ENCODE data around the gene PDGFD. TPM values are rescaled to one million over a fixed set of nuclear protein-coding genes. Genes with fewer than 3 reads are reported as not detected.
A peak's percentile ranks its signal among the peaks of the same experiment; 100 is the strongest.

PDGFD gene
- polyA plus RNA-seq, 1 donor = 18.1 TPM

DNA sequence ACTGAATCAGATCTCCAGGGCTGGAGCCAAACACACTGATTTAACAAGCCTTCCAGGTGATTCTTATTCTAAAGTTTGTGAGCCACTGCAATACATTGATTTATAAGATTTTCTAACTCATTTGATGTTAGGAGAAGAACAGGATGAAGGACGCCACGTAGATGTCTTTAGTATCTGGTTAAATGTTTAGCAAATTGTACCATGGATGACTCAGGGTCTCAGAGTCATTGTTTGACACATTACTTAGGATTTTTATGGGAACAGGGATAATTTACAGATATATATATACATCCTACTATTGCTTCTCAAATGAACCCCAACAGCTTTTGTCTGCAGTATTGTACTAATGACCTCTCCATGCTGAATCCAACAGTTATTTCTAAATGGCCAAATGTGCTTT lies 270.6 kb downstream of the PDGFD start:
- DNase-seq = no peak
- Histone ChIP-seq H3K4me3 (ENCODE audit: low read length) (no peak overlapping the region), H3K27ac (ENCODE audit: low read length) (no peak overlapping the region), H3K9me3 (ENCODE audit: control insufficient read depth, low read depth, low read length) (no peaks in the 10 kb centered on the region), H3K36me3 (ENCODE audit: control insufficient read depth, insufficient read depth, low read length) (no peaks in the 10 kb centered on the region), H3K27me3 (ENCODE audit: control insufficient read depth, insufficient read depth, low read length) (no peaks in the 10 kb centered on the region), H3K4me1 (ENCODE audit: control insufficient read depth, insufficient read depth, low read length) (no peaks in the 10 kb centered on the region)
- WGBS (ENCODE audit: insufficient coverage, low lambda C conversion rate) = no CpG with 5 or more reads among the region's 2 CpGs

DNA sequence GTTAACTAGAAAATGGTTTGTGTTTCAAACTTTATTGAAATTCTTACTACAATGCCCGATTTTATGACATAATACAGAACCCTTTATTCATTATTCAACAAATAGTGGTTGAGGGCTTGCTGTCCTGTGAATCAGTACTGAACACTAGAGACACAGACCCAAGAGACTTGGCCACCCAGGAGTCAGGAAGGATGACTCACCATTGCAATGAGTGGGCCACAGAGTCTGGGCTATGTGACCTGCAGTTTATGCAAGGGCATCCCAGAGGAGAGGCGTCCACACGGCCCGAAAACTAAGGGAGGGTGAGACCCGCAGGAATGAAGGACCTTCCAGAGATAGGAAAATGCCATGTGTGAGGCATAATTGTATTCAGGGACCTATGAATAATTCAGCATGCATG lies 271.3 kb downstream of the PDGFD start:
- Histone ChIP-seq H3K4me3 (ENCODE audit: low read length) (no peak overlapping the region), H3K4me1 (ENCODE audit: control insufficient read depth, insufficient read depth, low read length) (no peaks in the 10 kb centered on the region), H3K27ac (ENCODE audit: low read length) (no peak overlapping the region), H3K36me3 (ENCODE audit: control insufficient read depth, insufficient read depth, low read length) (no peaks in the 10 kb centered on the region), H3K9me3 (ENCODE audit: control insufficient read depth, low read depth, low read length) (no peaks in the 10 kb centered on the region), H3K27me3 (ENCODE audit: control insufficient read depth, insufficient read depth, low read length) (no peaks in the 10 kb centered on the region)
- DNase-seq = no peak
- WGBS (ENCODE audit: insufficient coverage, low lambda C conversion rate) = 80% methylated on average over 1 of the region's 5 CpGs

DNA sequence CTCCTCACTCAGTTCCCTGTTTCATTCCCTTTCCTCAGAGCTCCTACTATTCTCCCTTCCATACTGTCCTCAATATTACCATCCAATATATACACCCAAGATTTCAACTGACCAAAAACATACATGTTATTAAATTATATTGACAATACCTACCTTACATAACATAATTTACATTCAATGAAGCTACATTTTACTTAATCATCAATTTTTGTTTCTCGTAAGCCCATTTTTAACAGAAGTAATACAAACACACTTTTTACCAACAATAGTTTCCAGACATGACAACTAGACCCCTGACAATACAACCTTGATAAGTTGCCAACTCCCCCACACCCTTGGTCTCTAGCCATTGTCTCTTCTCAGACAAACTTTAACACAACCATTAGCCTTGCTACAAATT lies 273.3 kb downstream of the PDGFD start:
- WGBS (ENCODE audit: insufficient coverage, low lambda C conversion rate) = 100% methylated on average over 1 of the region's 1 CpG
- Histone ChIP-seq H3K27ac (ENCODE audit: low read length) (no peak overlapping the region), H3K9me3 (ENCODE audit: control insufficient read depth, low read depth, low read length) (no peaks in the 10 kb centered on the region), H3K4me1 (ENCODE audit: control insufficient read depth, insufficient read depth, low read length) (no peaks in the 10 kb centered on the region), H3K27me3 (ENCODE audit: control insufficient read depth, insufficient read depth, low read length) (no peaks in the 10 kb centered on the region), H3K36me3 (ENCODE audit: control insufficient read depth, insufficient read depth, low read length) (no peaks in the 10 kb centered on the region), H3K4me3 (ENCODE audit: low read length) (no peak overlapping the region)
- no peak for DNase-seq

DNA sequence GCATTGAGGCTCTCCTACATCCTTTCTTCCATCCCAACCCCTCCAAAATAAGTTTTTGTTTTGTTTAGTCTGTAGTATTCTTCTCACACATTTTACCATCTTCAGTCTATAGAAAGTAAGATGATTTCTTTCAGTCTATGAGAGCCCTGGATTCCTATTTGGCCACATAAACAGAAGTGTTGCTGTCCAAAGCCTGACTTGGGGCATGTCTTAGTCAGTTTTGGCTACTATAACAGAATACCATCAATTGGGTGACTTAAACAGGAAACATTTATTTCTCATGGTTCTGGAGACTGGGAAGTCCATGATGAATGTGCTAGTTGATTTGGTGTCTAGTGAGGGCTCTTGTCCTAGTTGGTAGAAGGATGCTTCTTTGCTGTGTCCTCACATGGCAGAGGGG lies 274.3 kb downstream of the PDGFD start:
- DNase-seq = no peak
- H3K4me1 ChIP-seq (ENCODE audit: control insufficient read depth, insufficient read depth, low read length) = no peaks in the 10 kb centered on the region
- no peak overlapping the region for H3K27ac ChIP-seq (ENCODE audit: low read length)
- no peak overlapping the region for H3K4me3 ChIP-seq (ENCODE audit: low read length)
- H3K36me3 ChIP-seq (ENCODE audit: control insufficient read depth, insufficient read depth, low read length) = no peaks in the 10 kb centered on the region
- no peaks in the 10 kb centered on the region for H3K27me3 ChIP-seq (ENCODE audit: control insufficient read depth, insufficient read depth, low read length)
- H3K9me3 ChIP-seq (ENCODE audit: control insufficient read depth, low read depth, low read length) = no peaks in the 10 kb centered on the region

DNA sequence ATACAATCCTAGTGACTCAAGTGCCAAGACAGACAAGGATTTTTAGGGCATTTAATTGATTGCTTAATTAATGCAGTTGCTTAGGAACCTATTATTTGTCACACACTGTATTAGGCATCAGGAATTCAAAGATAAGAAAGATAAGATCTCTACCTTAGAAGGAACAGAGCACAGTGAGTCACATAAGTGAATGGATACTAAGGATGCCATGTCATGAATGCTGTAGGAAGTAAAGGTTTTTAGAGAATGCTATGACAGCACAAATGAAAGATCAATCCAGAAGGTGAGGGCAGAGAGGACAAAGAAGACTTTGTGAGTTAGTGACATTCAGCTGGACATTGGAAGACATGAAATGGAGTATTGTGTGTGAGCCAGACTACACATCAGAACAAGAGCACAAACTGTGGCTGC lies 275.4 kb downstream of the PDGFD start:
- Histone ChIP-seq H3K27ac (ENCODE audit: low read length) (no peak overlapping the region), H3K27me3 (ENCODE audit: control insufficient read depth, insufficient read depth, low read length) (no peaks in the 10 kb centered on the region), H3K4me3 (ENCODE audit: low read length) (no peak overlapping the region), H3K4me1 (ENCODE audit: control insufficient read depth, insufficient read depth, low read length) (no peaks in the 10 kb centered on the region), H3K9me3 (ENCODE audit: control insufficient read depth, low read depth, low read length) (no peaks in the 10 kb centered on the region), H3K36me3 (ENCODE audit: control insufficient read depth, insufficient read depth, low read length) (no peaks in the 10 kb centered on the region)
- DNase-seq = no peak

DNA sequence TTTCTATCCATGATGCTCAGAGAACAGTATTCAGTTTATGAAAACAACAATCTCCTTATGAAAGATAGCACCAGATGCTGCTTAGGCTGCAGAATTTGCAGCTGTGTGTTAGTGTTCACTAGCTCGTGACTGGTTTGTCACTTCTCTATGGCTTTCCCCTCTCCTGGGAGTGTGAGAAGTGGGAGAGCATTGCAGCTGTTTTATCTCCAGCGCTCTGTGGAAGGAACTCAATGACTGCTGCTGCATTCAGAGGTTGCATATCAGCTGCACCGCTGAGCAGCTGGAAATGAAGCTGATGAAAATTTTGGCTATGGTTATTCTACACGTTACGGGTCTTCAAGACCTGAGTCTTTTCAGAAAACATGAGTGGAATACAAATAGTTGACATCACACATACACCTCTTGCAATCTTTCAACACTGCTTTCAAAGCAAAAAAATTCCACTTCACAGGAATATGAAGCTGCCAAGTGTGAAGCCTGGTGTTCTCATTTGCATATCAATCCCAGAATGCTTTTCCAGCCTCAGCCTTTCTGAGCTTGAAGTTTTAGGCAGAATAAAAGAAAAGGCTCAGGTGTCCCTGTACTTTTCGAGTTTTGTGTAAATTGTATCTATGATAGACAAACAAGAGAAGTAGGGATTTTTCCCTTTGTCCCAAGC lies 276.8 kb downstream of the PDGFD start:
- Histone ChIP-seq H3K4me1 (ENCODE audit: control insufficient read depth, insufficient read depth, low read length) (no peaks in the 10 kb centered on the region), H3K36me3 (ENCODE audit: control insufficient read depth, insufficient read depth, low read length) (no peaks in the 10 kb centered on the region), H3K27me3 (ENCODE audit: control insufficient read depth, insufficient read depth, low read length) (no peaks in the 10 kb centered on the region), H3K4me3 (ENCODE audit: low read length) (no peak overlapping the region), H3K9me3 (ENCODE audit: control insufficient read depth, low read depth, low read length) (no peaks in the 10 kb centered on the region), H3K27ac (ENCODE audit: low read length) (no peak overlapping the region)
- no CpG with 5 or more reads among the region's 6 CpGs for WGBS (ENCODE audit: insufficient coverage, low lambda C conversion rate)
- DNase-seq = peak in 1 of 2 donors; percentile 7

DNA sequence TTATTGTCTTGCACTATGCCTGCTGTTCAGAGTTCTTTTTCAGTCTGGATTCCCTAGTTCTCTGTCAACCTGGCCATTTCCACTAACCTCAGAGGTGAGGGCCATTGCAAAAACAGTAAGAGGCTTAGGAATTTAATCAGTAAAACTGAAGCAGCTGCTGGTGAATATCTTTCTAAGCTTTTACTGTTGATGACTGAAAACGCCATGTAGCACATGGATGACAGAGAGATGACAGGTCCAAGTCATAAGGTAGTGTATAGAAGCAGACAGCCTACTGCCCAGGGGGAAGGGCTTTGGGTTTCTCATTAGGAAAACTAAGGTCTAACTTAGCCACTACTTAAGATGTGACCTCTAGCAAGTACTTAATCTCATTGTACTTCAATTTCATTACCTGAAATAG lies 280.1 kb downstream of the PDGFD start:
- Histone ChIP-seq H3K4me1 (ENCODE audit: control insufficient read depth, insufficient read depth, low read length) (no peaks in the 10 kb centered on the region), H3K9me3 (ENCODE audit: control insufficient read depth, low read depth, low read length) (no peaks in the 10 kb centered on the region), H3K4me3 (ENCODE audit: low read length) (no peak overlapping the region), H3K27me3 (ENCODE audit: control insufficient read depth, insufficient read depth, low read length) (no peaks in the 10 kb centered on the region), H3K27ac (ENCODE audit: low read length) (no peak overlapping the region), H3K36me3 (ENCODE audit: control insufficient read depth, insufficient read depth, low read length) (no peaks in the 10 kb centered on the region)
- no peak for DNase-seq
- no CpG with 5 or more reads among the region's 1 CpG for WGBS (ENCODE audit: insufficient coverage, low lambda C conversion rate)

DNA sequence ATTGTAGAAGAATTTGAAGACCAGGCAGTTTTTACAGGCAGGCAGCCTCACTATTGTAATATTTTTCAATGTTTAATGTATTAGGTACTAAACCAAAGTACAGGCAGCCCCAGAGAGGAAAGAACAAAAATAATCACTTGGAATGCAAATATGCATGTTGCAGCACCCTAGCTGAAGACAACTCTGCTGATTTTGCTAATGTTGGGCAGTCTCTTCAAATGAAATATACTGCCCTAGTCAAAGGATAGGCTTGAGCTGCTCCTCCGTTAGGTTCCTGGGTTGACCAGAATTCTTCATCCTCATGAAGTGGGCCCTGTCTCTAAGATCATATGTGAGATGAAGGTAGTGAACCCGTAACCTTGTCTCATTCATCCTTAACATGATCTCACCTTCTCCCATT lies 280.7 kb downstream of the PDGFD start:
- H3K9me3 ChIP-seq (ENCODE audit: control insufficient read depth, low read depth, low read length) = no peaks in the 10 kb centered on the region
- no peak for DNase-seq
- WGBS (ENCODE audit: insufficient coverage, low lambda C conversion rate) = no CpG with 5 or more reads among the region's 2 CpGs
- no peaks in the 10 kb centered on the region for H3K4me1 ChIP-seq (ENCODE audit: control insufficient read depth, insufficient read depth, low read length)
- no peak overlapping the region for H3K4me3 ChIP-seq (ENCODE audit: low read length)
- no peaks in the 10 kb centered on the region for H3K27me3 ChIP-seq (ENCODE audit: control insufficient read depth, insufficient read depth, low read length)
- no peak overlapping the region for H3K27ac ChIP-seq (ENCODE audit: low read length)
- no peaks in the 10 kb centered on the region for H3K36me3 ChIP-seq (ENCODE audit: control insufficient read depth, insufficient read depth, low read length)

DNA sequence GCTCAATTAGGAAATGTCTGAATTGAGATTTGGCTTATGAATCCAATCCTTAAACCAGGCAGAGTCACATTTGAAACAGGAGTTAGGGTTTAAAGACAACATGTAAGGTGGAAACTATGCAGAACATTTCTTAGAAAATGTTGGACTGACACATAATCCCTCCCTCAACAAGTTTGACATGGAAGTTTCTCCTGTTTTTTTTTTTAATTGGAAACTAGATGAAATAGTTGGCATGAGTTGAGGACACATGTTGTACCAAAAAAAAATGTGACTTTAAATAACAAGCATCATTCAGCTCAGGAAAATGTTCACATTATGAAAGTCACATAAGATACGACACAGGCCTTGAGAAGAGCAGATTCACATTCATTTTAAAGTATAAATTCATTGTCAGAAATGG lies 282.4 kb downstream of the PDGFD start:
- Histone ChIP-seq H3K9me3 (ENCODE audit: control insufficient read depth, low read depth, low read length) (no peaks in the 10 kb centered on the region), H3K36me3 (ENCODE audit: control insufficient read depth, insufficient read depth, low read length) (no peaks in the 10 kb centered on the region), H3K4me1 (ENCODE audit: control insufficient read depth, insufficient read depth, low read length) (no peaks in the 10 kb centered on the region), H3K27me3 (ENCODE audit: control insufficient read depth, insufficient read depth, low read length) (no peaks in the 10 kb centered on the region), H3K27ac (ENCODE audit: low read length) (no peak overlapping the region), H3K4me3 (ENCODE audit: low read length) (no peak overlapping the region)
- no peak for DNase-seq
- WGBS (ENCODE audit: insufficient coverage, low lambda C conversion rate) = no CpG with 5 or more reads among the region's 1 CpG

DNA sequence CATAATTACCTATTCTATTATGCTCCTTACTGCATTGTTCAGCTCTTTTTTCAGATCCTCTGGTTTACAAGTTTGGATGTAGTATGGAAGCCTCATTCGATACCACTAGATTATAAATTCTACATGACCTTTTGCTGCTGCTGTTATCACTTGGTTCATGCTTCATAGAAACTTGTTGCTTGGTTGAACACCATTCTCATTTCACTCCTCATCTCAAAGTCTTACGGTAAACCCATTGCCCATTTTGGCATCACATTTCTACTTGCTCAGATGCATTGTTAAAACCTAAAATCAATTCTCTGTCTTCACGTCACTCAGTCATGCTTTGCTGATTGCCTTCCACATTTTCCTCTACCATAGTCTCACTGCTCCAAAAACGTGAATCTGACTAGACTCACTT lies 283.0 kb downstream of the PDGFD start:
- H3K27me3 ChIP-seq (ENCODE audit: control insufficient read depth, insufficient read depth, low read length) = no peaks in the 10 kb centered on the region
- no peaks in the 10 kb centered on the region for H3K4me1 ChIP-seq (ENCODE audit: control insufficient read depth, insufficient read depth, low read length)
- WGBS (ENCODE audit: insufficient coverage, low lambda C conversion rate) = 100% methylated on average over 1 of the region's 4 CpGs

DNA sequence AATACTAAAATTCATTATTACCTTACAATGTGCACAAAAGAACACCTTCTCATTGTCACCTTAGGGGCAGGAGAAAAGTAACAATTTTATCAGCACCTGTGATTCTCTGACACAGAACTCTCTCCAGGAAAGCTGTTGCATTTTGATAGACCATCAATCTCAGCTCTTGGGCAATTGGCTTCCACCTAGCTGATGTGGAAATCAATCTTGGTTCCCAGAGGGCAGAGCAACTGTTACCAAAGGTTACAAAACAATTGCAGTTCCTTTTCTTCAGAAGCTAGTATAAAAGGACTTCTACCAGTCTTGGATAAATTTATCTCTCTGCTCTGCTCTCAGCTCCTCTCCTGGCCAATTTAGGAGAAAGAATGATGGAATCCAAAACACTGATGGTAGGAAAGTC lies 285.3 kb downstream of the PDGFD start:
- no peaks in the 10 kb centered on the region for H3K4me1 ChIP-seq (ENCODE audit: control insufficient read depth, insufficient read depth, low read length)
- no peaks in the 10 kb centered on the region for H3K27me3 ChIP-seq (ENCODE audit: control insufficient read depth, insufficient read depth, low read length)
- no peak for DNase-seq
- H3K9me3 ChIP-seq (ENCODE audit: control insufficient read depth, low read depth, low read length) = no peaks in the 10 kb centered on the region
- no peak overlapping the region for H3K27ac ChIP-seq (ENCODE audit: low read length)
- H3K36me3 ChIP-seq (ENCODE audit: control insufficient read depth, insufficient read depth, low read length) = no peaks in the 10 kb centered on the region
- H3K4me3 ChIP-seq (ENCODE audit: low read length) = no peak overlapping the region

More for the DNA sequence above, 283.0 kb downstream of the PDGFD start:
- Histone ChIP-seq H3K9me3 (ENCODE audit: control insufficient read depth, low read depth, low read length) (no peaks in the 10 kb centered on the region), H3K4me3 (ENCODE audit: low read length) (no peak overlapping the region), H3K36me3 (ENCODE audit: control insufficient read depth, insufficient read depth, low read length) (no peaks in the 10 kb centered on the region), H3K27ac (ENCODE audit: low read length) (no peak overlapping the region)
- no peak for DNase-seq

Measured in large intestine (tissue), 3 donors.